Erythroblast (primary cell): ENCODE measurements around the gene TRIM31.
A peak's percentile ranks its signal among the peaks of the same experiment; 100 is the strongest.

Source experiments
- DNase-seq, 2 experiments: peaks; one replicate each; lab custom pipeline; 2025; lab: John Stamatoyannopoulos, UW
- GATA1 ChIP-seq: IDR thresholded peaks from 2 replicates; pipeline ENCODE4 v1.6.1; 2011; ENCODE audit warnings: low read depth, mild to moderate bottlenecking, control low read depth, low read length, moderate library complexity
- POLR2A ChIP-seq: IDR thresholded peaks from 2 replicates; pipeline ENCODE4 v1.6.1; 2011; ENCODE audit warnings: mild to moderate bottlenecking, low read length

The TRIM31 gene

GRCh38 chr6:30067460-30068139 is 45.3 kb downstream of the TRIM31 start:
- DNase-seq: no peak
- TF ChIP-seq GATA1 (no peak), POLR2A (no peak)

- peak; percentile 99 for DNase-seq
Observed at GRCh38 chr6:30066577-30067459, 46.1 kb downstream of the TRIM31 start, which contains the start of gene PPP1R11. Gene PPP1R11, plus strand, starts transcription at chr6:30067198. Its CDS starts 213 bp downstream, at chr6:30067411.

GRCh38 chr6:30066082-30066481 is 46.8 kb downstream of the TRIM31 start:
- TF ChIP-seq GATA1: no peak
- no peak for TF ChIP-seq POLR2A
- peak in 1 of 2 experiments; percentile 51 for DNase-seq

More at GRCh38 chr6:30066577-30067459, 46.1 kb downstream of the TRIM31 start, which contains the start of gene PPP1R11:
- TF ChIP-seq POLR2A: peak; percentile 97
- TF ChIP-seq GATA1: no peak

- TF ChIP-seq GATA1: no peak
- TF ChIP-seq POLR2A: no peak
- DNase-seq: no peak
Observed at GRCh38 chr6:30063315-30063714, 49.6 kb downstream of the TRIM31 start.

GRCh38 chr6:30062471-30063178 is 50.3 kb downstream of the TRIM31 start:
- TF ChIP-seq GATA1: no peak
- no peak for TF ChIP-seq POLR2A
- DNase-seq: peak in 1 of 2 experiments; percentile 18

GRCh38 chr6:30061858-30062458 is 50.9 kb downstream of the TRIM31 start:
- DNase-seq: peak; percentile 38 to 65
- no peak for TF ChIP-seq GATA1
- TF ChIP-seq POLR2A: no peak

- TF ChIP-seq GATA1 (no peak), POLR2A (peak; percentile 99)
- peak; percentile 96 to 97 for DNase-seq
Observed at GRCh38 chr6:30061092-30061857, 51.6 kb downstream of the TRIM31 start, which contains the start of gene POLR1H. Gene POLR1H, plus strand, starts transcription at chr6:30061265. Its CDS starts 260 bp downstream, at chr6:30061525.

- TF ChIP-seq GATA1 (no peak), POLR2A (no peak)
- peak; percentile 72 to 79 for DNase-seq
Observed at GRCh38 chr6:30060606-30061091, 52.2 kb downstream of the TRIM31 start.

GRCh38 chr6:30055513-30055912 is 57.4 kb downstream of the TRIM31 start:
- TF ChIP-seq GATA1 (no peak), POLR2A (no peak)
- no peak for DNase-seq

GRCh38 chr6:30053682-30054081 is 59.2 kb downstream of the TRIM31 start:
- TF ChIP-seq GATA1: no peak
- no peak for TF ChIP-seq POLR2A
- DNase-seq: no peak
